Lung (tissue), 12 donors: ENCODE data around the gene MAST4. TPM values are rescaled to one million over a fixed set of nuclear protein-coding genes. Genes with fewer than 3 reads are reported as not detected.
A peak's percentile ranks its signal among the peaks of the same experiment; 100 is the strongest.

Experiments
- ATAC-seq: fragments of 200-7000 bp; cut with Tn5 transposase; one replicate; pipeline ENCODE4 v1.9.1; 2020; ENCODE audit warnings: moderate number of reproducible peaks; ENCODE audit not compliant: insufficient read depth, low FRiP score
- DNase-seq, 3 donors: peaks; one replicate each; pipeline ENCODE4 v3.0.0-alpha.2; 2013 to 2017
- H3K27ac ChIP-seq, 2 donors: one replicate each; pipeline ENCODE4 v1.5.1; 2013; ENCODE audit warnings: mild to moderate bottlenecking in 2 of 2, moderate library complexity in 2 of 2, control low read depth in 1 of 2, inconsistent platforms in 1 of 2, low read depth in 1 of 2, low read length in 1 of 2
- H3K27me3 ChIP-seq, 3 donors: one replicate each; pipeline ENCODE4 v1.5.1; 2013; ENCODE audit warnings: low read length in 2 of 3; ENCODE audit not compliant: control insufficient read depth in 3 of 3, insufficient read depth in 3 of 3
- H3K36me3 ChIP-seq, 4 donors: one replicate each; pipeline ENCODE4 v1.5.1; 2013; ENCODE audit warnings: low read length in 4 of 4, mild to moderate bottlenecking in 1 of 4, moderate library complexity in 1 of 4; ENCODE audit not compliant: control insufficient read depth in 4 of 4, insufficient read depth in 4 of 4
- H3K4me1 ChIP-seq, 5 donors: one replicate each; pipeline ENCODE4 v1.5.1; 2013; ENCODE audit warnings: low read length in 5 of 5, mild to moderate bottlenecking in 2 of 5, moderate library complexity in 1 of 5; ENCODE audit not compliant: control insufficient read depth in 5 of 5, insufficient read depth in 5 of 5
- H3K4me3 ChIP-seq: one replicate; pipeline ENCODE4 v1.5.1; 2013; ENCODE audit warnings: mild to moderate bottlenecking, control low read depth, moderate library complexity
- H3K9ac ChIP-seq, 2 donors: one replicate each; pipeline ENCODE4 v1.5.1; 2013; ENCODE audit warnings: low read length in 2 of 2, control low read depth in 1 of 2; ENCODE audit not compliant: insufficient read depth in 1 of 2
- H3K9me3 ChIP-seq, 4 donors: one replicate each; pipeline ENCODE4 v1.5.1; 2013; ENCODE audit warnings: low read length in 3 of 4, mild to moderate bottlenecking in 1 of 4, moderate library complexity in 1 of 4; ENCODE audit not compliant: control insufficient read depth in 4 of 4, insufficient read depth in 3 of 4
- WGBS, 2 donors: extraction: QIAGEN DNeasy Blood & Tissue Kit; methylation state at CpG; one replicate each; pipeline ENCODE4 v1.1.7; 2013; 5-methylcytosine and 5-hydroxymethylcytosine counted together
- polyA plus RNA-seq, 2 donors: library from polyadenylated mRNA; stranded (reverse); fragments of 200-250 nt; gene quantifications; one replicate each; pipeline ENCODE4 v1.2.1, GENCODE V29; 2013
- total RNA-seq, 2 donors: library from RNA; depleted of rRNA in 1 of 2; stranded (reverse); fragments of >200 nt in 1 of 2; gene quantifications; one replicate each; pipeline ENCODE4 v1.2.1, GENCODE V29; 2014 to 2021
- TF ChIP-seq, protein P1 (sequence below): IDR thresholded peaks from 2 replicates; pipeline ENCODE4 v1.5.1; 2012; ENCODE audit warnings: mild to moderate bottlenecking; ENCODE audit errors: control extremely low read depth, extremely low read depth
- donor health status: control.
- donor health status: control.
- donor health status: Bipolar disorder and iron deficiency.
- donor health status: healthy.
- donor health status: DM: yes; HTN: yes; CAD: no.

Gene MAST4
- total and polyA plus RNA-seq, 4 donors, result 13.9 to 153 (median 46.2) TPM

DNA sequence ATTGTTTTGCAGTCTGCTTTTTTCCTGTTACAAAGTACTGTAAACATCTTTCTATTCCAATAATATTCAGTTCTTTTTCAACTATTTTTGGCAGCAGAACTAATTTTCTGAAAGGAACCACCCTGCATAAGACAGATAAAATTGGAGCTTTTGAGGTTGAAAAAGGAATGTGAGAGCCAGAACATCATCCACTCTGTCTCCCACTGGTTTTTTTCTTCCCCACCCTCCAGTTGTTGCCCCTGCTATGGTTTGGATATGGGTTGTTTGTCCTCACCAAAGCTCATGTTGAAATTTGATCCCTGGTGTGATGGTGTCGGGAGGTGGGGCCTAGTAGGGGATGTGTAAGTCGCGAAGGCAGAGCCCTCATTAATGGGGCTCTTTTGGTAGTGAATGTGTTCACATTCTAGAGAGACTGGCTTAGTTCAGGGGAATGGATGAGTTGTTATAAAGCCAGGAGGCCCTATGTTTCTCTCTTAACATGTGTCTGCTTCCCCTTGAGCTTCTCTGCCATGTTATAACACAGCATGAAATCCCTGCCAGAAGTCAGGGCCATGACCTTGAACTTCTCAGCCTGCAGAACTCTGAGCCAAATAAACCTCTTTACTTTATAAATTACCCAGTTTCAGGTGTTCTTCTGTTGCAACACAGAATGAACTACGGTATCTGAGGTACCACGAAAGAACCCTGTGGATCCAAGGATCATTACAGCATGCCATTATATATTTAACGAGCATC, 34.8 kb upstream of the MAST4 start:
- 79 to 81% methylated on average over 6 of the region's 6 CpGs for WGBS, 2 donors
- H3K9ac ChIP-seq, result no peak overlapping the region
- H3K36me3 ChIP-seq, result no peaks in the 10 kb centered on the region
- H3K4me3 ChIP-seq, result no peak overlapping the region
- H3K27me3 ChIP-seq, result no peaks in the 10 kb centered on the region
- H3K27ac ChIP-seq, result no peak overlapping the region
- peaks cover 0 to 11% (median 0%) of the 10 kb centered on the region in 5 donors for H3K4me1 ChIP-seq
- DNase-seq, result peak; percentile 49 to 82 (median 78)
- no peaks in the 10 kb centered on the region for H3K9me3 ChIP-seq
- TF ChIP-seq, protein P1, sequence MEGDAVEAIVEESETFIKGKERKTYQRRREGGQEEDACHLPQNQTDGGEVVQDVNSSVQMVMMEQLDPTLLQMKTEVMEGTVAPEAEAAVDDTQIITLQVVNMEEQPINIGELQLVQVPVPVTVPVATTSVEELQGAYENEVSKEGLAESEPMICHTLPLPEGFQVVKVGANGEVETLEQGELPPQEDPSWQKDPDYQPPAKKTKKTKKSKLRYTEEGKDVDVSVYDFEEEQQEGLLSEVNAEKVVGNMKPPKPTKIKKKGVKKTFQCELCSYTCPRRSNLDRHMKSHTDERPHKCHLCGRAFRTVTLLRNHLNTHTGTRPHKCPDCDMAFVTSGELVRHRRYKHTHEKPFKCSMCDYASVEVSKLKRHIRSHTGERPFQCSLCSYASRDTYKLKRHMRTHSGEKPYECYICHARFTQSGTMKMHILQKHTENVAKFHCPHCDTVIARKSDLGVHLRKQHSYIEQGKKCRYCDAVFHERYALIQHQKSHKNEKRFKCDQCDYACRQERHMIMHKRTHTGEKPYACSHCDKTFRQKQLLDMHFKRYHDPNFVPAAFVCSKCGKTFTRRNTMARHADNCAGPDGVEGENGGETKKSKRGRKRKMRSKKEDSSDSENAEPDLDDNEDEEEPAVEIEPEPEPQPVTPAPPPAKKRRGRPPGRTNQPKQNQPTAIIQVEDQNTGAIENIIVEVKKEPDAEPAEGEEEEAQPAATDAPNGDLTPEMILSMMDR, result no peak
- no peak for ATAC-seq

DNA sequence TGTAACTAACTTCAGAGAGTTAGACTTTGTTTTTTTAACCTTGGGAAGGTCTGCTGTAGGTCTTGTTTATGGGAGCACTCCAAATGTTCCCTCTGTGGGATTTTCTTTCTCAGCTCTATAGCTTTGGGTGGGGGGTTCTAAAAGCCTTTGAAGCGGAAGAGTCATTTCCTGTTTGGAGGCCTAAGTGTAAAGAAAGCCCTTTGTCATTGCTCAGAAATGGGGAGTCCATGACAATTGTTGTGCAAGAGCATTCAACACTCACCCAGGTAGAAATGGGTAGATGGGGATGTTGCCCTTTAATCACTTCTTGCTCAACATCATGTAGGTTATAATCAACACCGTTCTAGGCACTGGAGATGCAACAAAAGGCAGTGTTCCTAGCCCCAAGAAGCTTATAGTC, 30.3 kb upstream of the MAST4 start:
- Histone ChIP-seq H3K27me3 (no peaks in the 10 kb centered on the region), H3K4me1 (peaks cover 0 to 22% (median 3%) of the 10 kb centered on the region in 5 donors), H3K27ac (no peak overlapping the region), H3K36me3 (no peaks in the 10 kb centered on the region), H3K4me3 (no peak overlapping the region), H3K9ac (no peak overlapping the region), H3K9me3 (no peaks in the 10 kb centered on the region)
- WGBS, 2 donors, result 72 to 80% methylated on average over 2 of the region's 2 CpGs
- TF ChIP-seq, protein P1, result no peak
- ATAC-seq (no peak), DNase-seq (no peak)

DNA sequence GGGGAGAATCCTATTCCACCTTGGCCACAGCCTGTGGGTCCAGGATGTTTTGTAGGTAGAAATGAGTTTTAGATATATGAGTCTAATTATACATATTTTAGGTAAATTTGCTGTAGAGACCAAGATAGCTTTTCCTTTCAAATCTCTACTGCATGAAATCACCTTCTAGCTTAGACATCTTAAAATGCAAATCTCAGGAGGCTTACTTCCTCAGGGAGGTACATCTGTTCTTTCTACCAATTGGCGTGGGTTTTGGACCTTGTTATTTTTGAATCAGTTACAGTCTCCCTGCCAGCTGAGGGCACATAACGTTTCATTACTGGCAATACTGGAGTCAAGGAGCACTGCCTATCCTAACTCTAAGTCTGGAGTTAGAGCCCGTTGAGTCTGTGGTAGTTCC, 28.7 kb upstream of the MAST4 start:
- Histone ChIP-seq H3K27me3 (no peaks in the 10 kb centered on the region), H3K9ac (no peak overlapping the region), H3K4me3 (no peak overlapping the region), H3K4me1 (peaks cover 0 to 23% (median 3%) of the 10 kb centered on the region in 5 donors), H3K27ac (no peak overlapping the region), H3K36me3 (no peaks in the 10 kb centered on the region), H3K9me3 (no peaks in the 10 kb centered on the region)
- WGBS, 2 donors, result 80 to 86% methylated on average over 3 of the region's 3 CpGs
- TF ChIP-seq, protein P1, result no peak
- no peak for ATAC-seq
- DNase-seq, result no peak
